Left ventricle myocardium inferior (tissue), 1 donor: Measurements from ENCODE around the gene RASA4B. TPM values are rescaled to one million over a fixed set of nuclear protein-coding genes. Genes with fewer than 3 reads are reported as not detected.
"Not testable (repeated sequence)": the region's sequence is repeated elsewhere in the genome, so short reads cannot be mapped to it uniquely, and the experiment has no call there.

Source experiments
- DNase-seq: peaks from one replicate; pipeline ENCODE4 v3.0.0-alpha.2; 2020
- H3K27ac ChIP-seq: fragments of 200-600 bp; replicated peaks from 2 replicates; pipeline ENCODE4 v1.8.0; 2021
- H3K27me3 ChIP-seq: fragments of 200-600 bp; 2 replicates; pipeline ENCODE4 v1.8.0; 2021; ENCODE audit warnings: low read depth
- H3K36me3 ChIP-seq: fragments of 200-600 bp; 2 replicates; pipeline ENCODE4 v1.8.0; 2021
- H3K4me1 ChIP-seq: fragments of 200-600 bp; 2 replicates; pipeline ENCODE4 v1.8.0; 2021
- H3K4me3 ChIP-seq: fragments of 200-600 bp; 2 replicates; pipeline ENCODE4 v1.8.0; 2021; ENCODE audit warnings: mild to moderate bottlenecking, moderate library complexity
- H3K9me3 ChIP-seq: fragments of 200-600 bp; replicated peaks from 2 replicates; pipeline ENCODE4 v1.8.0; 2021
- CTCF ChIP-seq: fragments of 200-600 bp; IDR thresholded peaks from 2 replicates; pipeline ENCODE4 v1.8.0; 2021; ENCODE audit warnings: antibody characterized with exemption, mild to moderate bottlenecking, borderline replicate concordance
- intact Hi-C: fragments of 100-400 bp; cut with micrococcal nuclease; formaldehyde crosslinking; loops from one replicate; pipeline ENCODE4 v1.11.0; 2022
- total RNA-seq: library from RNA; stranded (reverse); fragmentation: NEBNext Ultra II Directional; extraction: Animal tissue kit (Norgen Biotek cat#: 25700); gene quantifications from one replicate; pipeline ENCODE4 v1.2.1, GENCODE V29; 2021
- donor health status: DM: no; HTN: yes; CAD: no; lungs with severe emphysema.

The RASA4B gene
- total RNA-seq, 1 donor from 2014 or later, result 5.7 TPM

- intact Hi-C loops, result no loop called here
- H3K4me1 ChIP-seq, result peaks cover 18% of the 10 kb centered on the region
- H3K9me3 ChIP-seq, result no peaks in the 10 kb centered on the region
- H3K4me3 ChIP-seq, result no peak overlapping the region
- H3K27ac ChIP-seq, result no peak overlapping the region
- no peaks in the 10 kb centered on the region for H3K27me3 ChIP-seq
- DNase-seq, result no peak
- H3K36me3 ChIP-seq, result peaks cover 44% of the 10 kb centered on the region
- no peak for TF ChIP-seq CTCF
Observed at GRCh38 chr7:102459221-102459844, 58.2 kb downstream of the RASA4B start.

GRCh38 chr7:102457352-102457924 lies 60.1 kb downstream of the RASA4B start:
- intact Hi-C loops, result no loop called here
- Histone ChIP-seq H3K27me3 (no peaks in the 10 kb centered on the region), H3K27ac (no peak overlapping the region), H3K4me3 (no peak overlapping the region), H3K4me1 (peaks cover 4% of the 10 kb centered on the region), H3K9me3 (no peaks in the 10 kb centered on the region), H3K36me3 (peaks cover 44% of the 10 kb centered on the region)
- no peak for TF ChIP-seq CTCF
- DNase-seq, result no peak

GRCh38 chr7:102456327-102456726 lies 61.2 kb downstream of the RASA4B start:
- TF ChIP-seq CTCF, result no peak
- no peak overlapping the region for H3K4me3 ChIP-seq
- no peaks in the 10 kb centered on the region for H3K27me3 ChIP-seq
- intact Hi-C loops, result no loop called here
- peaks cover 44% of the 10 kb centered on the region for H3K36me3 ChIP-seq
- peaks cover 4% of the 10 kb centered on the region for H3K4me1 ChIP-seq
- no peak for DNase-seq
- no peaks in the 10 kb centered on the region for H3K9me3 ChIP-seq
- no peak overlapping the region for H3K27ac ChIP-seq

- H3K27ac ChIP-seq, result no peak overlapping the region
- peaks cover 44% of the 10 kb centered on the region for H3K36me3 ChIP-seq
- no peak for DNase-seq
- TF ChIP-seq CTCF, result no peak
- intact Hi-C loops, result no loop called here
- H3K4me3 ChIP-seq, result no peak overlapping the region
- H3K9me3 ChIP-seq, result no peaks in the 10 kb centered on the region
- peaks cover 4% of the 10 kb centered on the region for H3K4me1 ChIP-seq
- no peaks in the 10 kb centered on the region for H3K27me3 ChIP-seq
Observed at GRCh38 chr7:102455596-102455995, 62.0 kb downstream of the RASA4B start.

- H3K4me3 ChIP-seq, H3K27ac ChIP-seq, intact Hi-C loops, DNase-seq, H3K9me3 ChIP-seq, H3K4me1 ChIP-seq, H3K27me3 ChIP-seq: not testable (repeated sequence)
- peaks cover 44% of the 10 kb centered on the region for H3K36me3 ChIP-seq
Observed at GRCh38 chr7:102454932-102455331, 62.6 kb downstream of the RASA4B start.

- H3K4me1 ChIP-seq, result peaks cover 4% of the 10 kb centered on the region
- no peak overlapping the region for H3K27ac ChIP-seq
- DNase-seq, result no peak
- no peak overlapping the region for H3K4me3 ChIP-seq
- H3K9me3 ChIP-seq, result no peaks in the 10 kb centered on the region
- H3K27me3 ChIP-seq, result no peaks in the 10 kb centered on the region
- H3K36me3 ChIP-seq, result peaks cover 42% of the 10 kb centered on the region
- TF ChIP-seq CTCF, result no peak
- intact Hi-C loops, result no loop called here
Observed at GRCh38 chr7:102454468-102454867, 63.1 kb downstream of the RASA4B start.
